ENCODE results near the gene MRPL36.

DNA sequence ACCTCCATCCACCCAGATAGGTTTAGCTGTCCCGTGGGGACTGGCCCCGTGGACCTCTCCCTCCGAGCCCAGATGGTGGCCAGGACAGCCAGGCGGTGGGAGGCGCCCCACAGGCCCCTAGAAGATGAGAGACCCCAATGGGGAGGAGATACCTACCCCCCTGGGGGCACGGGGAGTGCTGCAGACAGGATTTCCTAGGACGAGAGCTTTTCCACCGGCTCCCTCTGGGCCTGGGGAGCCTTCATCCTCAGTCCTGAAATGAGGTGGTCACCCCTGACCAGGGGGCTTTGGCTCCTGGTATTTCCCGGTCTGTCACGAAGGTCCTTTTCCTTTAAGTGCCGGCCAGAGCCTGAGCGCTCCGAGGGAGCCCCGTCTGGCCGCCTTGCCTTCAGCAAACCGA lies 46.8 kb downstream of the MRPL36 start:
- TF ChIP-seq CTCF (IDR thresholded peaks at IDR 0.05), result no peak
- no peak for TF ChIP-seq EP300 (IDR thresholded peaks at IDR 0.05)
- TF ChIP-seq POLR2A (IDR thresholded peaks at IDR 0.05), result no peak
- no peak for TF ChIP-seq POLR2AphosphoS5 (IDR thresholded peaks at IDR 0.05)

All from gastroesophageal sphincter (tissue), 3 donors.